Choroid plexus epithelial cell (primary cell): ENCODE results near the gene RGS7.

ENCODE experiments used
- DNase-seq: peaks from one replicate; pipeline ENCODE4 v3.0.0-alpha.2; 2010; ENCODE audit warnings: low read depth
- H3K4me3 ChIP-seq: 2 replicates; pipeline ENCODE4 v1.5.1; 2011; ENCODE audit warnings: low read depth, mild to moderate bottlenecking, control low read depth, low read length, moderate library complexity
- TF ChIP-seq, protein P1 (sequence below): conservative IDR thresholded peaks from 2 replicates; pipeline ENCODE4 v1.5.1; 2011; ENCODE audit warnings: low read depth, mild to moderate bottlenecking, control low read depth, inconsistent platforms, low read length, moderate library complexity

RGS7 gene

DNA sequence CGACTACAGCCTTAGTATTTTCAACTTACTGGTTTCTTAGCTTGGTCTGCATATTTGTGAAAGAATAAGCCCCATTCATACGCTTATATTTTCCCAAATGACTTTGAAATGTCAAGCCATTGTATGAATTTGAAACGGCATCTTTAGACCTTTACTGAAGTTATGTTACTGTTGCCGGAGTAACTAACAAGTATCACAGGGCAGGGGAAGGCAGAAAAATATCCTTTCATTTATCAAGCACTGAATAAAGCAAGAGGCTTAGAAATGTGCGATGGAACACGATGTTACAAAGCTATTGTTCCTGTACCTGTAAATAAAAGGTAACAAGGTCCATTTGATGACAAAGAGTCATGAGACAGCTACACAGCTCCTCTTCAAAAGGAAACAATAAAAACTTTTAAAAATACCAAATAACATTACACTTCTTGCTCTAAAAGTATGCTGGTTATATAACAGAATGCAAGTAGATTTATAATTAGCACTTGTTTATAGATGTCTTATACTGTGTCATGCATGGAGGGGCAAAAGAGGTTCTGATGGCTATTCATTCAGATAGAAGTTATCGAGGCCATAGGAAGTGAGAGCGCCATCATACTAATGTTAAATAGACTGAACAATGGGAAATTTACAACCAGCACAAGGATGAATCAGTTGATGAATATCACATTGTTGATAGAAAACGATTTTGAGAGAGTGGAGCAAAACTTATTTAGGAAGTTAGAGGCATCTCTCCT, 322.6 kb downstream of the RGS7 start:
- TF ChIP-seq, protein P1, sequence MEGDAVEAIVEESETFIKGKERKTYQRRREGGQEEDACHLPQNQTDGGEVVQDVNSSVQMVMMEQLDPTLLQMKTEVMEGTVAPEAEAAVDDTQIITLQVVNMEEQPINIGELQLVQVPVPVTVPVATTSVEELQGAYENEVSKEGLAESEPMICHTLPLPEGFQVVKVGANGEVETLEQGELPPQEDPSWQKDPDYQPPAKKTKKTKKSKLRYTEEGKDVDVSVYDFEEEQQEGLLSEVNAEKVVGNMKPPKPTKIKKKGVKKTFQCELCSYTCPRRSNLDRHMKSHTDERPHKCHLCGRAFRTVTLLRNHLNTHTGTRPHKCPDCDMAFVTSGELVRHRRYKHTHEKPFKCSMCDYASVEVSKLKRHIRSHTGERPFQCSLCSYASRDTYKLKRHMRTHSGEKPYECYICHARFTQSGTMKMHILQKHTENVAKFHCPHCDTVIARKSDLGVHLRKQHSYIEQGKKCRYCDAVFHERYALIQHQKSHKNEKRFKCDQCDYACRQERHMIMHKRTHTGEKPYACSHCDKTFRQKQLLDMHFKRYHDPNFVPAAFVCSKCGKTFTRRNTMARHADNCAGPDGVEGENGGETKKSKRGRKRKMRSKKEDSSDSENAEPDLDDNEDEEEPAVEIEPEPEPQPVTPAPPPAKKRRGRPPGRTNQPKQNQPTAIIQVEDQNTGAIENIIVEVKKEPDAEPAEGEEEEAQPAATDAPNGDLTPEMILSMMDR: no peak
- no peak overlapping the region for H3K4me3 ChIP-seq
- no peak for DNase-seq

DNA sequence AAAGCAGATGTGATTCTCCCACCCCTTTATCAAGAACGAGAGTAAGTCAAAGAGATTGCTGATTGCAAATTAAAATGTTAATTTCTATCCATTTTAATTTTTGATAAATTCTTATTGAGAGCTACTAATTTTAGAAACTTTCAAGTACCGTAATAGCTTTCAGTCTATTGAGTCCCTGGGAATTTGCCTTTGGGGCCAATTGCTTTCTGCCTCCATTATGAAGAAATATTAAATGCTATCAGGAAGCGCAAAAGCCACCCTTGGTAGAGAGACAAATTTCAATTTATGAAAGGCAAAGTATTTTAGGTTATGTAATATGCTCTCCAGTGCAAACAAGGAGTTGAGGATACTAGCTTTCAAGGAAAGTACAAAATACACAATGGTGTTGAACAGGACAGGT, 332.2 kb downstream of the RGS7 start:
- no peak for DNase-seq
- H3K4me3 ChIP-seq: no peak overlapping the region
- TF ChIP-seq, protein P1: no peak

DNA sequence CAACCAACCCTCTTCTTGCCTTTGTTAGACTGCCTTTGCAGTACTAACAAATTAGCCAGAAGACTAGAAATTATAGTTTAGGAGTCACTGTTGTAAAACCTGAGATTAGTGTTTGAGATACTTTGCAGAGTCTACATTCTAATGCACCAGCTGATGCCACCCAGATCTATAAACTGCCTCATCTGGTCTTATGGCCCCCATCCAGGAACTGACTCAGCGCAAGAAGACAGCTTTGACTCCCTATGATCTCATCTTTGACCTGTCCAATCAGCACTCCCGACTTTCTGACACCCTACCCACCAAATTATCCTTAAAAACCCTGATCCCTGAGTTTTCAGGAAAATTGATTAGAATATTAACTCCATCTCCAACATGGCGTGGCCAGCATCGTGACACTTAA, 334.6 kb downstream of the RGS7 start:
- no peak for DNase-seq
- TF ChIP-seq, protein P1: no peak
- no peak overlapping the region for H3K4me3 ChIP-seq

DNA sequence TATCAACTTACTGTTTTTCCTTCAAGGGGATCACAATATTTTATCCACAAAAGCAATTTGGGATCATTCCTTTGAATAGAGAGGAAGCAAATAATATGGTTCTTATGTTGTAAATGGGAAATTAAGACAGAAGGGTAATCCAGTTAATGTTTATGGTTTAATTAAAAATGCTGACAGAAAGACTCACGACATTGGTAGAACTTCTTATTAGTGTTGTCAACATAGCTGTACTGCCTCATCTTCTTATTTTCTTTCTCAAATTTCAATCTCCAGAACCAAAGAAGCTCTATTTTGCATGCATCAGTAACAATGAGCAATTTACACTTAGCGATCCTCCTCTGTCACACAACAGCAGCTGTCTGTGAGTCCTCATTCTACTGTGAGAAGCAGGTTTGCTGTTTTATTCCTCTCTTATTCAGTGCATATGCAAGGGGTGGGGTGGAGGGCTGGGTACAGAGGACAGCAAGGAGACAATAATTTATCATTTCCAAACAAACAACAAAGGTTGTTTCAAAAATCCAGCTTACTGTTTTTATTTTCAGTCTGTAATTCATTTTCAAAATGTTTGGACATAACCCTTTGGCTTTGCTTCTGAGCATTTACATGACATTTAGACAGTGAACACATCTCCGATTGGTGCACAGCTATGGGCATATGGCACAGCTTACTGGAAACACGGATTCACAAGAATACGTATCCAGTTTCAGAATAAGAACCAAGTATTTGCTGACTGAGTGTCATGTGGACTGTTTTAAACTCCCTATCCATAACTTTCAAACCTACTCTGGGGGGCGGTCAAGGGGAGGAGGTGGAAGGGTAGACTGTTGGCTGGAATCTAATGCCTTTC, 335.9 kb downstream of the RGS7 start:
- H3K4me3 ChIP-seq: no peak overlapping the region
- no peak for DNase-seq
- TF ChIP-seq, protein P1: no peak

DNA sequence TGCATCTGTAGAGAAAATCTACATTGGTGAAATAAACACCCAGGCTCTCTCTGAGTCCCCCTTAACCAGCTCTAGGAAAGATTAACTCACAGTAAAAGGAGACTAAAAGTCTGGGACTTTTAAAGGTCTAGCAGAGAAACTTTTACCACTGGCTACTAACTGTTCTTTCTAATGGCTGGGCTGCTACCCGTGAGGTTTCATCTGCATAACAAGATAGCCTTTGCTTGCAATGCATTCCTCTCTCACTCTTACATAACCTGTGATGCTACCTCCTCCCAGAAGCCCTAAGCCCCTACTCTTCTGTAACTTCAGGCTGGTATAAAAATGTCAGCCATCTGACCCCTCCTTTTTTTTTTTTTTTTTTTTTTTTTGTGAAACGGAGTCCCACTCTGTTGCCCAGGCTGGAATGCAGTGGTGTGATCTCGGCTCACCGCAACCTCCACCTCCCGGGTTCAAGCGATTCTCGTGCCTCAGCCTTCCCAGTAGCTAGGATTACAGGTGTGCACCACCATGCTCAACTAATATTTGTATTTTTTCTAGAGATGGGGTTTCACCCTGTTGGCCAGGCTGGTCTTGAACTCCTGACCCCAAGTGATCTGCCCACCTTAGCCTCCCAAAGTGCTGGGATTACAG, 344.2 kb downstream of the RGS7 start:
- TF ChIP-seq, protein P1: no peak
- H3K4me3 ChIP-seq: no peak overlapping the region
- no peak for DNase-seq

DNA sequence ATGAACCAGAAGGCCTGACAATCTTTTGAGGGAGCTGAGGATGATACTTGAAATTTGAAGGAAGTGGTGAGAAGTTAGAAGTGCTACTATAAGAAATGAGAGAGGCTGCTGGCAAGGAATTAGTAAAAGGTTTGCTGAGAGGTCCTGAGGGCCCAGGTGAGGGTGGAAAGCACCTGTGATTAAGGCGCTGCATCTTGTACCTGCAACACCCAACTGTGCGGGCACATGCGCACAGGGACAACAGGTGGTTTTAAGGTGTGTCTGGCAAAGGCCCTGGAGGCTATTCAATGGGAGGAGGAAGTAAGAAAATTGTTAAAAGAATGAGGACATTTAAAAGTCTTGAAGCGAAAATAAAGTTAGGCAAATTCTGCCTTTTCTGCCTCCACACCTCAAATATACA, 349.3 kb downstream of the RGS7 start:
- no peak overlapping the region for H3K4me3 ChIP-seq
- TF ChIP-seq, protein P1: no peak
- no peak for DNase-seq
